PC-3 (cell line): ENCODE data around the gene ABCC8.

ENCODE experiments used
- EZH2 ChIP-seq: fragments of 300-600 bp; sonication (generic); IDR thresholded peaks from one replicate; pipeline ENCODE4 v1.6.1; 2017; ENCODE audit warnings: antibody characterized with exemption, mild to moderate bottlenecking, low read length; ENCODE audit not compliant: unreplicated experiment
- TF ChIP-seq, protein P1 (sequence below): fragments of 300-600 bp; sonication (generic); conservative IDR thresholded peaks from 2 replicates; pipeline ENCODE4 v1.5.1; 2017; ENCODE audit warnings: antibody characterized with exemption, low read depth, mild to moderate bottlenecking, low read length

DNA sequence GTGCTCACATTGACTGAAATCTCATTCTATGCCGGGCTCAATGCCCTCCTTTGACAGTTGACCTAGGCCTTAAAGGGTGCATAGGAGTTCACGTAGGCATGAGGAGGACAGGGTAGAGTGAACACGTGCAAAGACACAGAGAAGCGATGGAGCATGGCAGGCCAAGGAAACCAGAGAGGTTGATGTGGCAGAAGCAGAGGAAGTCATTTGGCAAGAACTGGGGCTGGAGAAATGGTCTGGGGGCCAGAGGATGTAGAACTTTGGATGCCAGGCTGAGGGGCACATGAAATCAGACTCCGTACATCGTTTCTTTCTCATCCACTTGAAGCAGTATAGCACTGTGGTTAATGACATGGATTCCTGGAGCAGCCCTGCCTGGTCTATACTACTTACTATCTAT is 13.6 kb upstream of the ABCC8 start:
- TF ChIP-seq, protein P1, sequence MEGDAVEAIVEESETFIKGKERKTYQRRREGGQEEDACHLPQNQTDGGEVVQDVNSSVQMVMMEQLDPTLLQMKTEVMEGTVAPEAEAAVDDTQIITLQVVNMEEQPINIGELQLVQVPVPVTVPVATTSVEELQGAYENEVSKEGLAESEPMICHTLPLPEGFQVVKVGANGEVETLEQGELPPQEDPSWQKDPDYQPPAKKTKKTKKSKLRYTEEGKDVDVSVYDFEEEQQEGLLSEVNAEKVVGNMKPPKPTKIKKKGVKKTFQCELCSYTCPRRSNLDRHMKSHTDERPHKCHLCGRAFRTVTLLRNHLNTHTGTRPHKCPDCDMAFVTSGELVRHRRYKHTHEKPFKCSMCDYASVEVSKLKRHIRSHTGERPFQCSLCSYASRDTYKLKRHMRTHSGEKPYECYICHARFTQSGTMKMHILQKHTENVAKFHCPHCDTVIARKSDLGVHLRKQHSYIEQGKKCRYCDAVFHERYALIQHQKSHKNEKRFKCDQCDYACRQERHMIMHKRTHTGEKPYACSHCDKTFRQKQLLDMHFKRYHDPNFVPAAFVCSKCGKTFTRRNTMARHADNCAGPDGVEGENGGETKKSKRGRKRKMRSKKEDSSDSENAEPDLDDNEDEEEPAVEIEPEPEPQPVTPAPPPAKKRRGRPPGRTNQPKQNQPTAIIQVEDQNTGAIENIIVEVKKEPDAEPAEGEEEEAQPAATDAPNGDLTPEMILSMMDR, result no peak
- TF ChIP-seq EZH2, result no peak
